HG03342 (cell line): ENCODE measurements around the gene DNAJC16.
"Not testable (repeated sequence)": the region's sequence is repeated elsewhere in the genome, so short reads cannot be mapped to it uniquely, and the experiment has no call there.

ENCODE experiments used
- ATAC-seq: cut with Tn5 transposase; IDR thresholded peaks from one replicate; pipeline ENCODE4 v1.9.1; 2021; ENCODE audit warnings: mild to moderate bottlenecking, moderate library complexity; ENCODE audit not compliant: unreplicated experiment

The DNAJC16 gene

DNA sequence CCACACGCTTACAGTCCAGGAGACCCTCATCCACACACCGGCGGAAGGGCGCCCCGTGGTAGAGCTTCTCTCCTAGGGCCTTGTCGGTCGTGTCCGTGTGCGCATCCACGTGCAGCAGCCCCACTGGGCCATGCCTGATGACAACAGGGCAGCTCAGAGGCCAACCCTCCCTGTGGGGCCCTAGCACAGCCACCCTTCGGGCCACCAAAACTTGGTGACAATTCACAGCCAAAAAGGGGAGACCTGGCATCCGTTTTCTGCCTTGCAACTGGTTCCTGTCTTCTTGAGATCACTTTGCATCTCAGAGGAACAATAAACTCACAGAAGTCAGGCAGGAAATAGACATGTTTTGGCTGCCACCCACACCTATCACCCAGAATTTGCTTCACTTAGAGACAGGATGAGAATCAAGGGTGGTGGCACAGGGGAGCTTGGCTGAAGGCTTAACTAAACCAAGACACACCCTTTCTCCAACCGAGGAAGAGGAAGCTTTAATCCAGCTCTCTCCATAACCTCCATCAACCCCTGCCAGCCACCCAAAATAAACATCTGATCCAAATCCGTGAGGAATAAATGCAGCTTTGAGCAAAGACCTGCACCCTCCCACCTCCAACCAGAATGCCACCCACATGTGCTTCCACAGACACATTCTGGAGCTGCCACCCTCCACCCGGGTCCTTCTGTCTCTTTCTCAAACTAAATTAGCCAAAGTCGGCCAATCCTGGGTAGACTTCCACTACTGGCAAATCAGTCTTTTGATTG is 52.5 kb downstream of the DNAJC16 start:
- no peak for ATAC-seq

DNA sequence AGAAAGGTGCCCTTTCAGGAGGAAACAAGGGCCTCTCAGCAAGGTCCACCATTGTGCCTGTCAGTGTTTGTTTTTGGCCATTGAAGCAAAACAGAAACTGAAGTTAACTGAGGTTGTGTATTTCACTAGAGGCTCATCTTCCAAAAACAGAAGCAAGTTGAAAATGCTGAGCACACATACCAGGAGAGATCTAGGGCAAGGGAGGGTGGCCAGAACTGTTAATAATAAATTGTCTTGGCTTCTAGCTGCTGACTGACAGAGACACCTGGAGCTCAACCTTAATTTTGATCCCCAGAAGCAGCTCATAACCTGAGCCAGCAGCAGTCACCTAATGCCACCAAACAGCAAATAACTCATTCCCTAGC is 53.0 kb downstream of the DNAJC16 start:
- ATAC-seq, result no peak

DNA sequence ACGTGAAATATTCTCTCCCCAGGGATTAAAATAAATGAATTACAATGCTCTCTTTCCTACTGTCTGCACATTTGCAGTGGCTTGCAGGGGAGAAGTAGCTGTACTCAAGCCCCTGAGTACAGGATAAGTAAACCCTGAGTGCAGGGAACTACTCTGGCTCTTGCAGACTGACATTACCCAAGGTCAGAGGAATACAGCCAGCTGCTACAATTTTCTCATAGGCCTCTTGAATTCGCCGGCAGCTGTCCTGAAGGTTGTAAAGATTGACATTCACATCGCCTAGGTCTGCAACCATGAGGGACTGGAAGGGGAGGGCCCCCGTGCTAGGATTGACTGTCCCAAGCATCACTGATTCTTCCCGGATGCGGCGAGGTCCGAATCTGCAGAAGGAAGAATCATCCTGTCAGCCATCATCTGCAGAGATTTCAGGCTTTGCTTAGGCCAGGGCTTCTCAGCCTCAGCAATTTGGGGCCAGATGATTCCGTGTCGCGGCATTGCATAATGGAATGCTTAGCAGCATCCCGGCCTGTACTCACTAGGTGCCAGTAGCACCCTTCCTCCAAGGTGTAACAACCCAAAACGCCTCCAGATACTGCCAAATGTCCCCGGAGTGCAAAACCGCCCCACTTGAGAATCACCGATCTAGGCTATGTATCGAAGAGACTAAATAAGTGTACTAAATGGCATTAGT is 56.5 kb downstream of the DNAJC16 start:
- ATAC-seq, result no peak

DNA sequence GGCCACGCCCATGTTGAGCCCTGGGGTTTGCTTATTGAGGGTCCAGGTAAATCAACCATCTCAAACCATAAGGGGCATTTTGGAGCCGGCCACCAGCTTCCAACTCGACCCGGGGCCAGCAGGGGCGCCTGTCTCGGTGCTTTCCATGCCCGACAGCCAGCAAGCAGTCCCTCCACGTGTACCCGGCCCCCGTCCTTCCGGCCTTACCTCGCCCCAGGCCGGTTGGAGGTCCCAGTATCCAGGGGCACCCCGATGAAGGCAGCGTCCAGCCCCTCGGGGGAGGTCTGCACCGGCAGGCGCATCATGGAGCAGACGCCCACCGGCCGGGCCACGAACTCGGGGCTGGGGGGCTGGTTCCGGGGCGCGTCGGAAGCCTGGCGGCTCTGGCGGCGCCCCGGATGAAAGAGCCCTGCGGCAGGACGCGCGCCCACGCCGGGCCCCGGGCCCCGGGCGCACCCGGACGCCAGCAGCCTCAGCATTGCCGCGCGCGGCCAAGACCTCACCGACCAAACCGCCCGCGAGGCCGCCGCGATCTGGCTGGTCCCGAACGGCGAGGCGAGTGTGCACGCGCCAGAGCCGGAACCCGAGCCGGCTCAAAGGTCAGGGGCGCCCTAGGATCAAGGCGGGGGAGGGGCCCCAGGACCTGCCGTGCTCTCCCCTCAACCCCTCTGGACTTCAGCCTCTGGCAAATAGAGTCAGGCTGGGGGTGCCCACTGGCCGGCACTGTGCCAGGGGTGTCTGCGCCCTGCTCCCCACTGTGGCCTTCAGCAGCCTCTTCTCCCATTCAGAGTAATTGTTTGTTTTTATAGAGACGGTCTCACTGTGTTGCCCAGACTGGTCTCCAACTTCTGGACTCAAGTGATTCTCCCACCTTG is 58.1 kb downstream of the DNAJC16 start, which contains the start of gene AGMAT:
TSS of gene AGMAT (minus strand) at position 563 of the 875 bp plus-strand sequence. CDS start at position 479, 84 bp downstream.
- peak; percentile 52 for ATAC-seq

DNA sequence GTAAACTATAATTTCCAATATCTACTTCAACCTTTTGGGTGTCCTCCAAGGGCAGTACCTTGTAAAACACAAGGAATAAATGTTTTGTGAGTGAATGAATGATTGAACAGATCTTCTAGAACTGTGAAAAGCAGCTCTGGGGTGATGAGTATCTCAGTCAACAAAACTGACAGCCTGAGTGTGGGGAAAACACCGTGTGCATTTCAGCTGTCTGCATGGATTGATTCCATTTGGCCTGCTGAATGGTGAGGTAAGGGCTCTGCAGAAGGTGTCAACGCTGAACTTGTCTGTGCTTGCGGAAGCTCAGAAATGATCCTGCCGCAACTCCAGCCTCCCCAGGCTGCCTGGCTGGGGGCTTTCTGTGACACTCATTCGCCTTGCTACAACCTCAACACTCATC is 65.6 kb downstream of the DNAJC16 start:
- no peak for ATAC-seq

DNA sequence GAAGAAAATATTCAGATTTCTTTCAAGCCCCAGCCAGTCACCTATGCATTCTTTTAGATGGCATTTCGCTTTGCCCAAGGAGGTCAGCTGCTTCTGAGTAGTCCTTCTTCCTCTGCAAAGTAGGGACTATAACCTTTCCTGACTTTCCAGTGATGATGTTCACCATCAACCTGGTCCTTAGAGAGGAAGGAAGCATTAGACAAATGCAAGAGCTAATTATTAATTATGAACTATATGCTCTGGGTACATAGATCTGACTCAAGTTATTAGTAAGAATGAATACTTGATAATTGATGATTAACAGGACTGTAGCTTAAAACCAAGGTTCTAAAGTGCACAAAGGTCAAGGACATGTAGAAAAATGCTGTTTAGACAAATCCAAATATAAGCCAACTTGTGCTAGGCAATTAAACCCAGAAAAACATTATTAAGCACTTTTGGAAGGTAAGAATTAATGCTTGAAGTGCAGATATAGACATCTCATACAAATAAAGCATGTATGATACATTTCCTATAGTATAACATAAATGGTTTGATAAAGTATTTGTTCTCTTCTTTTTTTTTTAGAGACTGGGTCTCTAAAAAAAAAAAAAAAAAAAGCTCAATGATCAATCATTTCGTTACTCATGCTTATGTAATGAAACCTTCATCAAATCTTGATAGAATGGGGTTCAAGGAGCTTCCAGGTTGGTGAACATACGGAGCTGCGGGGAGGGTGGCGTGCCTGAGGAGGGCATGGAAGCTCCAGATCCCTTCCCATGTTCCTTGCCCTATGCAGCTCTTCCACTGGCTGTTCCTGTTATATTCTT is 69.4 kb downstream of the DNAJC16 start:
- no peak for ATAC-seq

DNA sequence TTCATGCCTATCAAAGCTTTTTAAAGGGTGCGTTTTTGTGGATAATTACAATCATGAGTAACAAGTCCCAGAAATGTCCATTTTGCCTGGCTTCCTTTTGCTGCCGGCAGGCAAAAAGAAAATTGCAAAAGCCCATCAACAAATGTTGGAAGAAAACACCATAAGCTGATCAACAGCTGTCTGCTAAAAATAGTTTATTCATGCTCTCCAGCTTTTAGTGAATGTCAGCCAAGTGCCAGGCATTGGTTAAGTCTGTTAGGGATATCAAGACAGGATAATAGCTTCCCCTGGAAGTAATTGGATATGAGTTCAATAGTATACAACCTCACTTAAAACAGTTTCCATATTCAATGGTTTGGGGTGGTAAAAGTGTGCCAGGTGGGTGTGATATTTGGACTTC is 71.8 kb downstream of the DNAJC16 start:
- ATAC-seq, result no peak

DNA sequence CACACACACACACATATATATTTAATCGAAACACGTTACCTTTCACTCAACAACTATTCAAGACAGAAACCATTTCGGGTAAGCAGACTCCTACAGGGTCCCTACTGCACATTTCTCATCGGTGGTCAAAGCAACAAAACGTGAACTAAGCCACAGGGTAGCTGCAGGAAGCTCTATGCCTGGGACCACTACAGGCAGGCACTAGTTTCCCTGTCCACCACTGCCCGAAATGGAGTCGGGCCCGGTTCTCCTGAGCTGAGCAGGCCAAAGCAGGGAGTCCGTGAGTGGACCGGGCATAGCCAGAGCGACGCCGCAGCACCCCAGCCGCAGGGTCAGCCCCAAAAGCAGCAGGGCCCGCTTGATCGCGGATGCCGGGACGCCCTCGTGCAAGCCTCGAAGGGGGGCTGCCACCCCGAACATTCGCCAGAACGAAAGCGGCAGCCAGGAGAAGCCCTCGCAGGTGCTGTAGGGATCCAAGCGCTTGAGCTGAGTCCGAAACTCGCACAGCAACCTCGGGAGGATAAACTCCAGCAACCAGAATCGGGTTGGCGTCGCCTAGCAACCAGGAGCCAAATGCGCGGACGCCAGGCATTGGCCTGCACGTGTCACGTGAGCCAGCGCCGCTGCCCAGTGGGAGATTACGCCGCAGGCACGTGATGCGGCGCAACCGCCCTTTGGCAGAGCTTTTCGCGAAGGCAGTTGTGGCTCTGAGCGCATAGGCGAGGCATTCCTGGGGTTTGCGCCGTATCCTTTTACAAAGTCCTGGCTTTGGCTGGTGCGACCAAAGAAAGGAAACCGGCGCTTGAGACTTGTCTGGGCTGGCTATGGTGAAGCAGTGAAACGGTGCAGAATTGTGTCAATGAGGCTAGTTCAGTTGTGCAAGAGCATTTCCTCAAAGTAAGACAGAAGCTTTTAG is 76.7 kb downstream of the DNAJC16 start:
- peak; percentile 92 for ATAC-seq

DNA sequence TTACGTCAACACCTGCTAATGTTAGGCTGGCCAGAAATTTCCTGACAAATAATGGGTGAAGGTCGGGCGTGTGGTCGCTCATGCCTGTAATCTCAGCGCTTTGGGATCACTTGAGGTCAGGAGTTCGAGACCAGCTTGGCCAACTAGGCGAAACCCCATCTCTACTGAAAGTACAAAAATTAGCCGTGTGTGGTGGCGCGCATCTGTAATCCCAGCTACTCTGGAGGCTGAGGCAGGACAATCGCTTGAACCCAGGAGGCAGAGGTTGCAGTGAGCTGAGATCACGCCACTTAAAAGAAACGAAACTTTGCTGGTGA is 77.3 kb downstream of the DNAJC16 start:
- not testable (repeated sequence) for ATAC-seq

DNA sequence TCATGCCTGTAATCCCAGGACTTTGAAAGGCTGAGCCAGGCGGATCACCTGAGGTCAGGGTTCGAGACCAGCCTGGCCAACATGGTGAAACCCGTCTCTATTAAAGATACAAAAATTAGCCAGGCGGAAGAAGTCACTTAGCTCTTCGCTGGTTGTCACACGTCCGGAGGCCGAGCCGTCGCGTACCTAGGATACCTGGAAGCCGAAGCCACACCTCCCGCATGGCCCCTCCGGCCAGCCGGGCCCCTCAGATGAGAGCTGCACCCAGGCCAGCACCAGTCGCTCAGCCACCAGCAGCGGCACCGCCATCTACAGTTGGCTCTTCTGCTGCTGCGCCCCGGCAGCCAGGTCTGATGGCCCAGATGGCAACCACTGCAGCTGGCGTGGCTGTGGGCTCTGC is 77.8 kb downstream of the DNAJC16 start:
- not testable (repeated sequence) for ATAC-seq

DNA sequence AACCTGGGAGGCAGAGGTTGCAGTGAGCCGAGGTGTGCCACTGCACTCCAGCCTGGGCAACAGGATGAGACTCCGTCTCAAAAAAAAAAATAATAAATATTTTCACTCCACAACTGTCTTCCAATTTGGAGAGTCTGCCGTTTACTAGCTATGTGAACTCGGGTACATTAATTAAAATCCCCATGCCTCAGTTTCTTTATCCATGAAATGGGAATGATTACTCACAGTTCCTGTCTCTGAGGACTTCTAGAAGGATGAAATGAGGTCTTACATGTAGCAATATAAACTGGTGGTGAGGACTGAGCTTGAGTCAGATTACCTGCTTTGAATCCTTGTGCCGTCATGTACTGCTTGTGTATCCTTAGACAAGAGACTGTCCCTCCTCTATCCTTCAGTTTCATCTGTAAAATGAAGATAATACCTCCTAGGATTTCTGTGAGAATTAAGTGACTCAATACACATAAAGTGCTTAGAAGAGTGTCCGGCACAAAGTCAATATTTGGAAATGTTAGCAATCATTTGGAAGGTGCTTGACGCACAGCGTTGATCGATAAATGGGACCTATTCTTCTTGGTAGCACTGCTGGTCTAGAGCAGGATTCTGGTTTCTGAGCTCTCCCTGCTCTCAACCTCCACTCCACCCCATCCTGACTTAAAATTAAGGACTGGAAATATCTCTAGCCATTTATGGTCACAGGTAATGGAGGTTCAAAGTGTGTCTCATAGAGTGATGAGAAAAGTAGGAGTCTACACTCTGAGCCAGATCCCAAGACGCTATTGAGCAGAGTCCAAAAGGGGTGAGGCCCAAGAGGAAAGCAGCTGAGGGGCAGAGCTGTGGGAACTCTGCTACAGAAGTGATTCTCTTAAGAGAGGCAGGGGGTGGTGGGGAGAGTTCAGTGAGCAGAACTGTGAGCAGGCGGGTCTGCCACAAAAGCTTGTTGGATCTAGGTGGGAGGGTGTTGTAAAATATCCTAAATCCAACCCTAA is 79.0 kb downstream of the DNAJC16 start:
- no peak for ATAC-seq

DNA sequence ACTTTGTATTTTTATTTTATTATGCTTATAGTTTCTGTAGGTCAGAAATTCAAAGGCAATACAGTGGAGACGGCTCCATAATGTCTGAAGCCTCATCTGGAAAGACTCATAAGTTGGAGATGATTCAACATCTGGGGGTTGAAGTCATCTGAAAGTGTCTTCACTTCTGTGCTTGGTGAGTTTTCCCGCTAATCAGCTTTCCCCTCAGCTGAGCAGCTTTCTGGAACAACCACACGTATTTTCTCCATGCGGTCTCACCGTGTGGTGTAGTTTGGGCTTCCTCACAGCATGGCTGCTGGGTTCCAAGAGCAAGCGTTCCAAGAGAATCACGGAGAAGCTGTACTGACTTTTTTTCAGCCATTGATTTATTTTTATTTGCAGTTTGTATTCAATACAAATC is 83.0 kb downstream of the DNAJC16 start:
- ATAC-seq, result no peak

DNA sequence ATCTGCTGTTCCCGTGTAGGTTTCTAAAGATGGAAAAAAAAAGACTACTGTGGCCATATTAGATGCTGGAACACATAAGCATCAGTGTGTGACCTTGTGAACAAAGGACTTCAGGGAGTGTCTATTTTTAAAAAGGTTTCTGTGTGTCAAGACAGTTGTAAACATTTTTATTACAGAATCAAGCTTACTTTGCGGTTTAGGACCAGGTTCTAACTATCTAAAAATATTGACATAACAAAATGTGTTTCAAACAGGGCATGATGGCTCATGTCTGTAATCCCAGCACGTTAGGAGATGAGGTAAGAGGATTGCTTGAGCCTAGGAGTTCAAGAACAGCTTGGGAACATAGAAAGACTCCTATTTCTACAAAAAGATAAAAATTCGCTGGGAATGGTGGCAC is 83.5 kb downstream of the DNAJC16 start:
- ATAC-seq, result no peak

DNA sequence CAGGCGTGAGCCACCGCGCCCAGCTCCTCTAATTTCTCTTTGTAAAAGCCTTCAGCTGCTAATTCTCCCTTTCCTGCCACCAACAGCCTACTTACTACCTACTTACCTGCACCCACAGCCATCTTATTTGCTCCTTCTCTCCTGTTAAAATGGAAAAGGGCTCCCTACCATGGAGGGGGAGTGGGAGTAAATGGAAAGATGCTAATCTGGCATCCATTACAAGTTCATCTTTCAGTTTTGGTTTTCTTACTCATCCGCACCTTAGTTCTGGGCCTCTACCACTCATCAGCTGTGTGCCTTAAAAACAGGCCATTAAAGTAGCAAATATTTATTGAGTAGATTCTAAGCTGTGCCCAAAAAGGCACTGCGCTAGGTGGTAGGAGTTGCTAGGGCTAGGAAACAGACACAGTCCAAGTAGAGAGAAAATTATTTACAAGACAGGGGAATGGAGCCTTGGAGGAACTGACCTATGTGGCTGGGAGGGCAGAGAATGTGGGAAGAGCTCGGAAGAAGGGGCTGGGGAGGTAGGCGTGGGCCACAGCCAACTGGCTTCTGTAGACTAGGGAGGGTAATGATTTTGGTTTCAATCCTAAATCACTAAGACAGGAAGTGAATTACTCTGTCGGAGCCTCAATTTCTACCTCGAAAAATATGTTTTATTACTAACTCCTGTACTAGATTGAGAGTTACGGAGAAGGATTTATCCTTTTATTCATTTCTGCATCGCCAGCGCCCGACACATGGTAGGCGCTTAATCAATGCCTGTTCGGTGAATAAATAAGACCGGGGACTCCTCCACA is 89.9 kb downstream of the DNAJC16 start:
- ATAC-seq, result peak; percentile 18

DNA sequence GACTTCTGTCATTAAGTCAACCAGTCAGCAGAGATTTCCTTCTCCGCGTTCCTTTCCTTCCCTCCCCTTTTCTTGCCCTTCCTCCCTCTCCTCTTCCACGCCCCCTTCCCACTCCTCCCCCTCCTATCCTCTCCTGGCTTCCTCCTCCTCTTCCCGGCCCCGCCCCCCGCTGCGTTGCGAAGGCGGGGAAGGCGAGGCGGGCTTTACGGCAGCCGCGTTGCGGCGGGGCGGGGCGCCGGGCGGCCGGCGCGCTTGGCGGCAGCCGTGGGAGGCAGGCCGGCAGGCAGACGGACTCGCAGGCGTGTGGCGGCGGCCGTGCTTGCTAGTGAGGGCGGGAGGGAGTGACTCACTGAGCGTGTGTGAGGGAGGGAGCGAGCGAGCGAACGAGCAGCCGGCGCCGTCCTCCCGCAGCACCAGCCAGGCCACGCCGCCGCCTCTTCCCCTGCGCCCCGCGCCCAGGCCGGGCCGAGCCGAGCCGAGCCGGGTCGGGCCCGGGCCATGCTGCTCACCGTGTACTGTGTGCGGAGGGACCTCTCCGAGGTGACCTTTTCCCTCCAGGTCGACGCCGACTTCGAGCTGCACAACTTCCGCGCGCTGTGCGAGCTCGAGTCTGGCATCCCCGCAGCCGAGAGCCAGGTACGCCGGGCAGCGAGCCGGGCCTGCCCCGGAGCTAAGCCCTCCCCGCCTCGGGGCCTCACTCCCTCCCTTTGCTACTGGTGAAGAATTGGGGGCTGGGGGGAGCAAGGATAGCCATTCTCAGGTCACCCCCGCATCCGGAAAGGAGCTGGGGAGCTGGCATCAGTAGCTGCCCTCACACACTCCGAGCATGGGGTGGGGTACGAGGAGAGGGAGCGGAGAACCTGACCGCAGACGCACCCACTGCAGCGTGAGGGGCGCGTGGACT is 90.8 kb downstream of the DNAJC16 start, which contains the start of gene DDI2:
TSS of gene DDI2 (plus strand) at position 286 of the 904 bp plus-strand sequence. CDS start at position 499, 213 bp downstream.
- ATAC-seq, result peak; percentile 61

DNA sequence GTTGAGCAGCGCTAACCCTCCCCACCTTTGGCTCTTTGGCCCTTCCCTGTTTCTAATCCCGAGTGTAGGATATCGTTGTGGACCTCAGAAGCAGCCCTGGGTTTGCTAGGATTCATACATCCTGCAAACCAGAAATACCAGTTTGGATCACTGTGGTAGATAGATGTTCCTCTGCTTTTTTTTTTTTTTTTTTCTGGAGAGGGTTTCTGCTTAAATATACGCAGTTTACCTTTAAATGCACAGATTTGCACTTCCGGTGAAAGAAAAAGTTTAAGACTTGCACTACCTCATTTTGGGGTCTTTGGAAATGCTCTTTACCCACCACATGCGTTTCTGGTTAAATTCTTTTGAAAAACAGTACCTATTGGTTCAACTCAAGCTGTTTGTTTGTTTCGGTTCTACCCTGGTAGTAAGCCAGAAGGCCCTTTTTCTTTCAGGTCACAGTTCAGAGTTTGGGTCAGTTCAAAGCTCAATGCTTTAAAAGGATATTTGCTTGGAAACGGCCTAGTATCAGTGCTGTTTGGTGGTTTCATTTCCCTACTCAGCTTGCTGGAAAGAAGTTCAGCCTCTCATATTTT is 91.5 kb downstream of the DNAJC16 start:
- no peak for ATAC-seq
